Measurements from ENCODE around the gene NOLC1. TPM values are rescaled to one million over a fixed set of nuclear protein-coding genes. Genes with fewer than 3 reads are reported as not detected.

Gene NOLC1
- total and polyA plus RNA-seq, 2 donors, result 23.6 to 43.1 TPM

DNA sequence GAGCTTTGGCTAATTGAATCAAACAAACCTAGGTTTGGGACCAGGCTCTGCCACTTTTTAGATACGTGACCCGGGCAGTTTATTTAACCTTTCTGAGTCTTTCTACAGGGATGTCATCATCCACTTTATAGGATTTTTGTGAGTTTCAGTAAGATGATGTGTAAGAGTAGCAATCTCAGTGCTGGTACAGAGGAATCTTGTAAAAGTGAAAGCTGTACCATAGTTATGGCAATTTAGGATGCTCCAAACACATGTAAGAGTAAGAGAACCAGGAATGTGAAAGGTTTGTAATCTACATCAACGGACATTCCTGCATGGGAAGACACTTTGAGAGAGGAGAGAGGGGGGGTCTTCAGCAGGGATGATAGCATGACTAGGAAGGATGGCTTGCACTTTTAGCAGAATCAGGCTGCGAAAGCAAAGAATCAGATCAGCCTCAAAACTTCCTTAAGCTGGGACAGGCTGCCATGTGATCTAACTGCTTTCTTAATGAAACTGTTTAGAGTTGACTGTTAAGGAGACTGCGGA lies 968 bp downstream of the NOLC1 start:
- H3K4me1 ChIP-seq (ENCODE audit: insufficient read depth), result no peaks in the 10 kb centered on the region
- no peak overlapping the region for H3K27ac ChIP-seq (ENCODE audit: low read depth)
- peak overlapping the region; percentile 75 for H3K4me3 ChIP-seq (ENCODE audit: low read depth, low read length)
- no peak for DNase-seq (ENCODE audit: extremely low spot score)
- H3K36me3 ChIP-seq (ENCODE audit: insufficient read depth), result peaks cover 4% of the 10 kb centered on the region
- 38% methylated on average over 5 of the region's 5 CpGs for WGBS

- 94% methylated on average over 11 of the region's 11 CpGs for WGBS
- H3K27ac ChIP-seq (ENCODE audit: low read depth), result no peak overlapping the region
- no peaks in the 10 kb centered on the region for H3K36me3 ChIP-seq (ENCODE audit: insufficient read depth)
- no peak for DNase-seq (ENCODE audit: extremely low spot score)
- H3K4me1 ChIP-seq (ENCODE audit: insufficient read depth), result no peaks in the 10 kb centered on the region
- H3K4me3 ChIP-seq (ENCODE audit: low read depth, low read length), result no peak overlapping the region
Observed at GRCh38 chr10:102154466-102155116, 2.4 kb downstream of the NOLC1 start.

DNA sequence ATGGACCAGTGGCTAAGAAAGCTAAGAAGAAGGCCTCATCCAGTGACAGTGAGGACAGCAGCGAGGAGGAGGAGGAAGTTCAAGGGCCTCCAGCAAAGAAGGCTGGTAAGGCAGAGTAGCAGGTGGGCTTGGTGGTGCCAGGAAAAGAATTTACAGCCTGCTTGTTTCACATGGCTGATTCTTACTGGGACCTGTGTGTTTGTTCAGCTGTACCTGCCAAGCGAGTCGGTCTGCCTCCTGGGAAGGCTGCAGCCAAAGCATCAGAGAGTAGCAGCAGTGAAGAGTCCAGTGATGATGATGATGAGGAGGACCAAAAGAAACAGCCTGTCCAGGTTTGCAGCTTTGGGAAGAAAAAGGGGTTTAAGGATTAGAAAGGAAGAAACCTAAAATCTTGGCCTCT lies 5.0 kb downstream of the NOLC1 start:
- DNase-seq (ENCODE audit: extremely low spot score), result no peak
- no peaks in the 10 kb centered on the region for H3K4me1 ChIP-seq (ENCODE audit: insufficient read depth)
- no peak overlapping the region for H3K4me3 ChIP-seq (ENCODE audit: low read depth, low read length)
- 98% methylated on average over 3 of the region's 3 CpGs for WGBS
- no peak overlapping the region for H3K27ac ChIP-seq (ENCODE audit: low read depth)
- peaks cover 4% of the 10 kb centered on the region for H3K36me3 ChIP-seq (ENCODE audit: insufficient read depth)

- 94% methylated on average over 5 of the region's 5 CpGs for WGBS
- Histone ChIP-seq H3K36me3 (ENCODE audit: insufficient read depth) (peaks cover 9% of the 10 kb centered on the region), H3K27ac (ENCODE audit: low read depth) (no peak overlapping the region), H3K4me3 (ENCODE audit: low read depth, low read length) (no peak overlapping the region), H3K4me1 (ENCODE audit: insufficient read depth) (no peaks in the 10 kb centered on the region)
- no peak for DNase-seq (ENCODE audit: extremely low spot score)
Observed at GRCh38 chr10:102159051-102159597, 6.9 kb downstream of the NOLC1 start.

DNA sequence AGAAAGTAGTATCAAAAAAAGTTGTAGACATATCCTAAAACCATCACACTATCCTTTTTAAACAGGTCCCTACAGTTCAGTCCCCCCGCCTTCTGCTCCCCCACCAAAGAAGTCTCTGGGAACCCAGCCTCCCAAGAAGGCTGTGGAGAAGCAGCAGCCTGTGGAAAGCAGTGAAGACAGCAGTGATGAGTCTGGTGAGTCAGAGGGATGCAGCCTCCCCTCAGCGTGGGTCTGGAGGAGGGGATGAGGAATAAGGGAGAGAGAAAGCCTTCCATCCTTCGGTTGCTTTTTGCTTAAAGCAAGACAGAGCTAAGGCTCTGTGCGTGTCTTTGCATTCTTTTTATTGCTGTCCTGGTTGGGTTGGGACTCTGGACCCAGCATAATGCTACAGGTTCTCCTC lies 7.6 kb downstream of the NOLC1 start:
- no peak for DNase-seq (ENCODE audit: extremely low spot score)
- Histone ChIP-seq H3K4me1 (ENCODE audit: insufficient read depth) (no peaks in the 10 kb centered on the region), H3K36me3 (ENCODE audit: insufficient read depth) (peaks cover 9% of the 10 kb centered on the region), H3K27ac (ENCODE audit: low read depth) (no peak overlapping the region), H3K4me3 (ENCODE audit: low read depth, low read length) (no peak overlapping the region)
- WGBS, result 97% methylated on average over 4 of the region's 4 CpGs

DNA sequence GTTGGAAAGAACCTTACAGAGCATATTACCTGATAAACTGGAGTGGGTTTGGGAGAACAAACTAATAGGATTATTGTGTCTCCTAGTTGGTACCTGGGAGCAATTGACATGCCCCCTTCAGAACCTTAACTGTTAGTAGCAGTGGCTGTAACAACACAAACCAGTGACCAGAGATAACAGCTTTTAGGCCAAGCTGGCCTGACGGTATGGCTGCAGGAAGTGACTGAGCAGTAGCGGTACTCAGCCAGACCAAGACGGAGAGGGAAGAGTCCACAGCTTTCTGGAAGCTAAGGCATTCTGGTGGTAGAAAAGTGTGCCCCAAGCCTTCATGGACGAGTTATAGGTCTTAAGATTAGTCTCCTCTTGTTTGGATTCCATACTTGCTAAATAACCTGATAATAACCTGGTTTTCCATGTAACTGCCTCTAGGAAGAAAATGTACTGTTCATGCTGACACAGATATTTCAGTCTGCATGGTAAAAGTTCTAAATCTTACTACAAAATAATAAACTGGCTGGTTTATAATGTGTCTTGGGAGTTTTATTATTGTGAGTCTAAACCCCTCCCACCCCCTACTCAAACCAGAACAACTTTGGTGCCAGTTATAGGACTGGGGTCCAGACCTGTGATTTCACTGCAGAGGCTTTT lies 11.3 kb downstream of the NOLC1 start:
- H3K4me3 ChIP-seq (ENCODE audit: low read depth, low read length), result no peak overlapping the region
- no peaks in the 10 kb centered on the region for H3K4me1 ChIP-seq (ENCODE audit: insufficient read depth)
- 70% methylated on average over 4 of the region's 4 CpGs for WGBS
- H3K27ac ChIP-seq (ENCODE audit: low read depth), result no peak overlapping the region
- peaks cover 9% of the 10 kb centered on the region for H3K36me3 ChIP-seq (ENCODE audit: insufficient read depth)
- no peak for DNase-seq (ENCODE audit: extremely low spot score)

DNA sequence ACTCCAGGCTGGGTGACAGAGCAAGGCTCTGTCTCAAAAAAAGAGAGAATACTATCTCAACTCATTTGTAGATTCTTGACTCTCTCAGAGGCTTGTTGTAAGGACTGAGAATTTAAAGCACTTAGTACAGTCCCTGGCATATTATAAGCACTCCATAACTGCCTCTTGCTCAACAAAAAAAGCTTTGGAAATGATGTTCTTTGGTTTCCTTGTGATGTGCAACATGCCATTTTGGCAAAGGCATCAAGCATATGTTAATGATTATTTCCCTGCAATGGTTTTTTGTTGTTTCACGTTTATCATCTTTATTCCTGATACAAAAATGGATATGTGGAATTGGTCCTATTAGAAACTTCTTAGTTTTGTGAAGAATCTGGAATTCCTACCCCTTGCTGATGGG lies 15.7 kb downstream of the NOLC1 start:
- H3K36me3 ChIP-seq (ENCODE audit: insufficient read depth), result peaks cover 3% of the 10 kb centered on the region
- H3K27ac ChIP-seq (ENCODE audit: low read depth), result no peak overlapping the region
- WGBS, result 46% methylated on average over 1 of the region's 1 CpG
- H3K4me1 ChIP-seq (ENCODE audit: insufficient read depth), result no peaks in the 10 kb centered on the region
- no peak for DNase-seq (ENCODE audit: extremely low spot score)
- no peak overlapping the region for H3K4me3 ChIP-seq (ENCODE audit: low read depth, low read length)

GRCh38 chr10:102170602-102171001 lies 18.4 kb downstream of the NOLC1 start:
- Histone ChIP-seq H3K4me3 (ENCODE audit: low read depth, low read length) (no peak overlapping the region), H3K27ac (ENCODE audit: low read depth) (no peak overlapping the region), H3K36me3 (ENCODE audit: insufficient read depth) (no peaks in the 10 kb centered on the region), H3K4me1 (ENCODE audit: insufficient read depth) (no peaks in the 10 kb centered on the region)
- DNase-seq (ENCODE audit: extremely low spot score), result no peak
- 50% methylated on average over 3 of the region's 3 CpGs for WGBS

GRCh38 chr10:102172288-102172687 lies 20.1 kb downstream of the NOLC1 start:
- no peak overlapping the region for H3K4me3 ChIP-seq (ENCODE audit: low read depth, low read length)
- no peak overlapping the region for H3K27ac ChIP-seq (ENCODE audit: low read depth)
- no peaks in the 10 kb centered on the region for H3K36me3 ChIP-seq (ENCODE audit: insufficient read depth)
- WGBS, result 91% methylated on average over 8 of the region's 8 CpGs
- H3K4me1 ChIP-seq (ENCODE audit: insufficient read depth), result no peaks in the 10 kb centered on the region
- no peak for DNase-seq (ENCODE audit: extremely low spot score)

DNA sequence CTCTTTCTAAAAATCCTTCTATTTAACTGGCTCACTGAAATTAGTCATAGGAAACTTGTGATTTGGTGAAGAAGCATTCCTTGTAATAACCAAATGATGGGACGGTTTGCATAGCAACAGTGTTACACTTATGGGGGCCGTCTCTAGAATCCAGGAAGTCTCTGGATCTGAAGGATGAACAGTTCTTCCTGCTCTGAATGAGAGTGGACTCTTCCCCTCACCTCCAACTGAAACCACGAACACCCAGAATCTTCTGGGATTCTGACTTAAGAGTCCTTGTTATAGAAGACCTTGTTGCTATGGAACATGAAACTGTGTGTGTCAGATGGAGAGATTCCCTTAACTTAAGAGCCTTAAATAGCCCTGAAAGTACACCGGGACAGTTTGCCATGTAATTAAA lies 23.2 kb downstream of the NOLC1 start:
- H3K36me3 ChIP-seq (ENCODE audit: insufficient read depth), result no peaks in the 10 kb centered on the region
- 50% methylated on average over 4 of the region's 4 CpGs for WGBS
- H3K4me3 ChIP-seq (ENCODE audit: low read depth, low read length), result no peak overlapping the region
- H3K27ac ChIP-seq (ENCODE audit: low read depth), result no peak overlapping the region
- H3K4me1 ChIP-seq (ENCODE audit: insufficient read depth), result no peaks in the 10 kb centered on the region
- DNase-seq (ENCODE audit: extremely low spot score), result no peak

DNA sequence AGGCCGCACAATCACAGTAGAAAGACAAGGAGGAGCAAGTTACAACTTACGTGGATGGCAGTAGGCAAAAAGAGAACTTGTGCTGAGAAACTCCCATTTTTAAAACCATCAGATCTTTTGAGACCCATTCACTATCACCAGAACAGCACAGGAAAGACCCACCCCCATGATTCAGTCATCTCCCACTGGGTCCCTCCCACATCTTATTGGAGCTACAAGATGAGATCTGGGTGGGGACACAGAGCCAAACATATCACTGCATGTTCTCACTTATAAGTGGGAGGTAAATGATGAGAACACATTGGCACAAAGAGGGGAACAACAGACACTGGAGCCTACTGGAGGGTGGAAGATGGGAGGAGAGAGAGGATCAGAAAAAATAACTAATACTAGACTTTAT lies 32.4 kb downstream of the NOLC1 start:
- WGBS, result 84% methylated on average over 2 of the region's 2 CpGs
- Histone ChIP-seq H3K4me1 (ENCODE audit: insufficient read depth) (no peaks in the 10 kb centered on the region), H3K4me3 (ENCODE audit: low read depth, low read length) (no peak overlapping the region), H3K36me3 (ENCODE audit: insufficient read depth) (no peaks in the 10 kb centered on the region), H3K27ac (ENCODE audit: low read depth) (no peak overlapping the region)
- no peak for DNase-seq (ENCODE audit: extremely low spot score)

DNA sequence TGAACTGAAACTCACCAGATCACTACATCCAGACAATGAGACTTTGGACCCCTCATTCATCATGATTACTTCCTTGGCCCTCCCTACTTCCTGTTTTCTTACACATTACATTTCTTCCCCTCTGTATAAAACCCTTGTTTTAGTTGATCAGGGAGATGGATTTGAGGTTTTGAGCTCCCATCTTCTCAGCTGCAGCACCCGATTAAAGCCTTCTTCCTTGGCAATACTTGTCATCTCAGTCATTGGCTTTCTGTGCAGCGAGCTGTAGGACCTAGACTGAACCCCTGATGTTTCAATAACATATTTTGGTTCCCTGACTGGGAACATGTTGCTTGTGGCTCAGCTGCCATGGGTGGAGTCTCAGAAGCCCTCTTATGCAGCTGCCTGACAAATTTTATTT lies 33.1 kb downstream of the NOLC1 start:
- no peaks in the 10 kb centered on the region for H3K36me3 ChIP-seq (ENCODE audit: insufficient read depth)
- DNase-seq (ENCODE audit: extremely low spot score), result no peak
- no peaks in the 10 kb centered on the region for H3K4me1 ChIP-seq (ENCODE audit: insufficient read depth)
- no peak overlapping the region for H3K4me3 ChIP-seq (ENCODE audit: low read depth, low read length)
- no peak overlapping the region for H3K27ac ChIP-seq (ENCODE audit: low read depth)
- 56% methylated on average over 2 of the region's 2 CpGs for WGBS

- H3K4me3 ChIP-seq (ENCODE audit: low read depth, low read length), result no peak overlapping the region
- no peak for DNase-seq (ENCODE audit: extremely low spot score)
- H3K27ac ChIP-seq (ENCODE audit: low read depth), result no peak overlapping the region
- no peaks in the 10 kb centered on the region for H3K36me3 ChIP-seq (ENCODE audit: insufficient read depth)
- 67% methylated on average over 15 of the region's 15 CpGs for WGBS
- H3K4me1 ChIP-seq (ENCODE audit: insufficient read depth), result no peaks in the 10 kb centered on the region
Observed at GRCh38 chr10:102185811-102186527, 33.8 kb downstream of the NOLC1 start.
